HG03175 (cell line): ENCODE measurements around the gene HSD17B13.

Experiments
- ATAC-seq: cut with Tn5 transposase; IDR thresholded peaks from one replicate; pipeline ENCODE4 v1.9.1; 2021; ENCODE audit warnings: mild to moderate bottlenecking, moderate library complexity; ENCODE audit not compliant: unreplicated experiment

HSD17B13 gene

GRCh38 chr4:87270144-87270543, 52.5 kb downstream of the HSD17B13 start:
- ATAC-seq: no peak

DNA sequence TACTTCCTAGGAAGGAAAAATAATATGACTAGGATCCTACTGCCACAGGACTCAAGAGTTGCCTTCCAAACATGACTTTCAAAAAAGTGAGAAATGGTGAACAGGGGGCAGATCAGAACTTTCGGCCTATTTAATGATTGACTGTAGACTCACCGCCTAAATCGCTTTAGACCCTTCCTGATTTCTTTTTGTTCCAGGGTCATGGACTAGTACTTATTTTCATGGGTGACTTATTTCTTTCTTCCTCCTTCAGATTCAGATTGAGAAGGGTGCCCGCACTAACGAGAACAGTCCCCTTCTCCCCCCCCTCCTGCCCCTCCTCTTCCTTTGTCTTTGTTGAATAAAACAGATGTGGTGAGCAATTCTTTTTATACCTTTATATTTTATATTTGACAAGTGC, 54.3 kb downstream of the HSD17B13 start:
- no peak for ATAC-seq

GRCh38 chr4:87266986-87267385, 55.7 kb downstream of the HSD17B13 start:
- no peak for ATAC-seq

- ATAC-seq: no peak
Observed at GRCh38 chr4:87262886-87263285, 59.8 kb downstream of the HSD17B13 start.

DNA sequence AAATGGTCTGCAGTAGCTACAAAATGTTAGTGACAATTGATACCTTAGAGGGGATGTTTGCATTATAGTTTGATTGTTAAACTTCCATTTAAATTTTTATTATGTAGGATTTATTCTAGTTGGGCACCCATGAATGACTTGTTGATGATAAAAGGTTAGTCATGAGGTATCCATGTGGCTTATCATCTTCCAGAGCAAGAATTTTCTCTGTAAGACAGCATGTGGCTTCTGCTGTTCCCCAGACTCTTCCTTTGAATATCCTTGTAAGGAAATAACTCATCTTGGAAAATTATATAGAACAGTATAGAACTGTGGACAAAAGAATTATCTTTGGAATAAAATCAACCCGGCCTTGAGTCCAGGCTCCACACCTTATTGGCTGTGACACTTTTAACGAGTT, 62.2 kb downstream of the HSD17B13 start:
- no peak for ATAC-seq

- no peak for ATAC-seq
Observed at GRCh38 chr4:87258677-87259076, 64.0 kb downstream of the HSD17B13 start.

GRCh38 chr4:87257523-87257922, 65.2 kb downstream of the HSD17B13 start:
- ATAC-seq: no peak

DNA sequence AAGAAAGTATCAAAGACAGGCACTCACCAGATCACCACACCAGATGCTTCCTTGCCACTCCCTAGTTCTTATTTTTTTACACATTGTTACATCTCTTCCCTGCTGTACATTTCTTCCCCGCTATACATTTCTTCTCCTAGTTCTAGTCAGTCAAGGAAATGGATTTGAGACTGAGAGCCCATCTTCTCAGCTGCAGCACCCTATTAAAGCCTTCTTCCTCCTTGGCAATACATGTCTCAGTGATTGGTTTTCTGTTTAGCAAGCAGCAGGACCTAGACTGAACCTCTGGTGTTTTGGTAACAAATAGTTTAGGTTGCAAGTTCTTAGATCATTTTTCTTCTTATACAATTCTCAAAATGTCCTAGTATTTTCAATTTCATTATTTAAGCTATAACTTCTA, 66.9 kb downstream of the HSD17B13 start:
- ATAC-seq: no peak
